ENCODE results near the gene VSIG8.

VSIG8 gene

GRCh38 chr1:159889202-159889601, 26.7 kb upstream of the VSIG8 start:
- no peak for DNase-seq (ENCODE audit: extremely low spot score)
- ChIA-PET POLR2A (interaction anchor here (1.5 to 1.7 kb wide), 2 partner anchors 33 to 36 kb away, joined by 5 to 6 read pairs; partner anchors contain the start of gene TAGLN2), CTCF (interaction anchor here (0.8 to 14.2 kb wide), 14 partner anchors 9 to 118 kb away, joined by 3 to 302 read pairs (median 6); partner anchors contain the start of genes CFAP45, DUSP23, FCRL6 and SLAMF8)
- no peak for TF ChIP-seq CTCF (IDR thresholded peaks at IDR 0.05; ENCODE audit: control extremely low read depth, extremely low read depth, low read depth, missing control alignments)

GRCh38 chr1:159884296-159884695, 21.8 kb upstream of the VSIG8 start:
- ChIA-PET CTCF (interaction anchor here (14.2 kb wide), 1 partner anchor 83 kb away, joined by 302 read pairs; the partner anchor contains the start of gene FCRL6), POLR2A (no interaction called here)
- no peak for DNase-seq (ENCODE audit: extremely low spot score)
- no peak for TF ChIP-seq CTCF (IDR thresholded peaks at IDR 0.05; ENCODE audit: control extremely low read depth, extremely low read depth, low read depth, missing control alignments)

- no peak for DNase-seq (ENCODE audit: extremely low spot score)
- TF ChIP-seq CTCF (IDR thresholded peaks at IDR 0.05; ENCODE audit: control extremely low read depth, extremely low read depth, low read depth, missing control alignments), result no peak
- CTCF ChIA-PET, result no interaction called here
- POLR2A ChIA-PET, result no interaction called here
These were observed 20.7 kb upstream of the VSIG8 start for GRCh38 chr1:159883134-159883533.

- POLR2A ChIA-PET, result no interaction called here
- no peak for DNase-seq (ENCODE audit: extremely low spot score)
- CTCF ChIA-PET, result interaction anchor here (0.8 kb wide), 2 partner anchors 10 to 83 kb away, joined by 3 read pairs; no protein-coding TSS in a partner anchor
- no peak for TF ChIP-seq CTCF (IDR thresholded peaks at IDR 0.05; ENCODE audit: control extremely low read depth, extremely low read depth, low read depth, missing control alignments)
These were observed 20.0 kb upstream of the VSIG8 start for GRCh38 chr1:159882527-159882862.

- no peak for TF ChIP-seq CTCF (IDR thresholded peaks at IDR 0.05; ENCODE audit: control extremely low read depth, extremely low read depth, low read depth, missing control alignments)
- ChIA-PET CTCF (interaction anchor here (0.8 to 4.4 kb wide), 4 partner anchors 7 to 83 kb away, joined by 3 to 31 read pairs (median 7); no protein-coding TSS in a partner anchor), POLR2A (no interaction called here)
- DNase-seq (ENCODE audit: extremely low spot score), result no peak
These were observed 19.4 kb upstream of the VSIG8 start for GRCh38 chr1:159881622-159882526.

GRCh38 chr1:159880430-159880829, 18.0 kb upstream of the VSIG8 start:
- POLR2A ChIA-PET, result no interaction called here
- no peak for DNase-seq (ENCODE audit: extremely low spot score)
- CTCF ChIA-PET, result interaction anchor here (1.0 to 4.4 kb wide), 5 partner anchors 9 to 82 kb away, joined by 3 to 31 read pairs (median 5); no protein-coding TSS in a partner anchor
- TF ChIP-seq CTCF (IDR thresholded peaks at IDR 0.05; ENCODE audit: control extremely low read depth, extremely low read depth, low read depth, missing control alignments), result no peak
